Muscle of arm (tissue), 14 donors: ENCODE results near the gene ADCYAP1R1. TPM values are rescaled to one million over a fixed set of nuclear protein-coding genes. Genes with fewer than 3 reads are reported as not detected.

Source experiments
- DNase-seq: peaks from one replicate; pipeline ENCODE4 v3.0.0-alpha.2; 2013
- long read RNA-seq, 11 donors: transcript quantifications; one replicate each; lab custom pipeline, GENCODE V29; 2026
- polyA plus RNA-seq, 12 donors: library from polyadenylated mRNA; unstranded; fragments of 120-200 nt; gene quantifications; one replicate each; pipeline ENCODE4 v1.2.1, GENCODE V29; 2013; ENCODE audit not compliant: insufficient read length in 12 of 12

The ADCYAP1R1 gene
- 10 to 100 TPM in 3 of 12 donors, 1 to 10 TPM in 8, not detected in 1; 4.1 to 10.7 (median 8.1) TPM for polyA plus RNA-seq
- long read RNA-seq, donor 1: 0 reads
- long read RNA-seq, donor 2, partial matches to known transcripts: 0 of 1 reads
- long read RNA-seq, donor 2, other reads (novel, unspliced or antisense): 0 of 1 reads
- long read RNA-seq, donor 3: 0 reads
- long read RNA-seq, donor 4: 0 reads
- long read RNA-seq, donor 5, partial matches to known transcripts: 8 of 9 reads
- long read RNA-seq, donor 5, other reads (novel, unspliced or antisense): 0 of 9 reads
- long read RNA-seq, donor 6: 0 reads
- long read RNA-seq, donor 7: 0 reads
- long read RNA-seq, donor 8: 0 reads
- long read RNA-seq, donor 9, partial matches to known transcripts: 0 of 1 reads
- long read RNA-seq, donor 9, other reads (novel, unspliced or antisense): 0 of 1 reads
- long read RNA-seq, donor 10, partial matches to known transcripts: 0 of 1 reads
- long read RNA-seq, donor 10, other reads (novel, unspliced or antisense): 0 of 1 reads
- long read RNA-seq, donor 11, partial matches to known transcripts: 0 of 1 reads
- long read RNA-seq, donor 11, other reads (novel, unspliced or antisense): 0 of 1 reads

- DNase-seq: peak; percentile 52
These were observed at the start of gene ADCYAP1R1 for GRCh38 chr7:31051598-31052486. ADCYAP1R1 (plus strand) TSS chr7:31052308; CDS start chr7:31063265, 10,957 bp downstream.

- DNase-seq: no peak
These were observed 49.0 kb upstream of the ADCYAP1R1 start for GRCh38 chr7:31003097-31003496.

- no peak for DNase-seq
These were observed 48.4 kb upstream of the ADCYAP1R1 start for GRCh38 chr7:31003721-31004120.

- no peak for DNase-seq
These were observed 47.7 kb upstream of the ADCYAP1R1 start for GRCh38 chr7:31004393-31004792.

- no peak for DNase-seq
These were observed 45.3 kb upstream of the ADCYAP1R1 start for GRCh38 chr7:31006857-31007256.

- DNase-seq: no peak
These were observed 44.5 kb upstream of the ADCYAP1R1 start for GRCh38 chr7:31007634-31008033.

GRCh38 chr7:31014826-31015225, 37.3 kb upstream of the ADCYAP1R1 start:
- no peak for DNase-seq

GRCh38 chr7:31017032-31017675, 35.0 kb upstream of the ADCYAP1R1 start:
- peak; percentile 25 for DNase-seq

GRCh38 chr7:31017721-31018120, 34.4 kb upstream of the ADCYAP1R1 start:
- no peak for DNase-seq

GRCh38 chr7:31019509-31019908, 32.6 kb upstream of the ADCYAP1R1 start:
- no peak for DNase-seq

- DNase-seq: no peak
These were observed 31.9 kb upstream of the ADCYAP1R1 start for GRCh38 chr7:31020161-31020560.

GRCh38 chr7:31020652-31021051, 31.5 kb upstream of the ADCYAP1R1 start:
- no peak for DNase-seq

- DNase-seq: no peak
These were observed 30.0 kb upstream of the ADCYAP1R1 start for GRCh38 chr7:31022117-31022516.

- DNase-seq: no peak
These were observed 29.4 kb upstream of the ADCYAP1R1 start for GRCh38 chr7:31022726-31023125.

GRCh38 chr7:31023877-31024276, 28.2 kb upstream of the ADCYAP1R1 start:
- DNase-seq: no peak

- DNase-seq: peak; percentile 51
These were observed 24.7 kb upstream of the ADCYAP1R1 start for GRCh38 chr7:31027161-31027965.

GRCh38 chr7:31028006-31028405, 24.1 kb upstream of the ADCYAP1R1 start:
- DNase-seq: no peak

- no peak for DNase-seq
These were observed 23.6 kb upstream of the ADCYAP1R1 start for GRCh38 chr7:31028417-31028992.

GRCh38 chr7:31029251-31030042, 22.7 kb upstream of the ADCYAP1R1 start:
- DNase-seq: no peak
